GM12873 (cell line): Measurements from ENCODE around the gene ZNF862.

ENCODE experiments used
- CTCF ChIP-seq: IDR thresholded peaks from 2 replicates; pipeline ENCODE4 v1.5.1; 2012; ENCODE audit warnings: low read depth, mild to moderate bottlenecking, moderate library complexity, low read length, control low read depth; ENCODE audit not compliant: insufficient read depth; ENCODE audit errors: missing control alignments

The ZNF862 gene

DNA sequence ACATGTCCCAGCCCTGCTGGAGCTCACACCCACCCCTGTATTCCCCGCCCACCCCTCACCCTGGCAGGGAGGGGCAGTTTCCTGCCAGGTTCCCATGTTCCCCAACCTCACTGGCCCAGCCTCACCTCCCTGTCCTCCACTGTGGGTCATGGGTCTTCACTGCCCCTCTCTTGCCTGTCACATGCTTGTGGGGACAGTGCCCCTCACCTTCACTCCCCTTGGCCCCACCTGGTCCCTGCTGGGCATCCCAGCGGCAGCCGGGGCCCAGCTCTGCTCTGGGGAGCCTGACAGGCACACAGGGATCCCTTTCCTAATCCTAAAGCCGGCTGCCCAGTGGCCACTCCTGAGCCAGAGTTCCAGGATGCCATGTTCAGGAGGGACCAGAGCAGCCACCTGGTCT, 21.4 kb upstream of the ZNF862 start:
- no peak for TF ChIP-seq CTCF

DNA sequence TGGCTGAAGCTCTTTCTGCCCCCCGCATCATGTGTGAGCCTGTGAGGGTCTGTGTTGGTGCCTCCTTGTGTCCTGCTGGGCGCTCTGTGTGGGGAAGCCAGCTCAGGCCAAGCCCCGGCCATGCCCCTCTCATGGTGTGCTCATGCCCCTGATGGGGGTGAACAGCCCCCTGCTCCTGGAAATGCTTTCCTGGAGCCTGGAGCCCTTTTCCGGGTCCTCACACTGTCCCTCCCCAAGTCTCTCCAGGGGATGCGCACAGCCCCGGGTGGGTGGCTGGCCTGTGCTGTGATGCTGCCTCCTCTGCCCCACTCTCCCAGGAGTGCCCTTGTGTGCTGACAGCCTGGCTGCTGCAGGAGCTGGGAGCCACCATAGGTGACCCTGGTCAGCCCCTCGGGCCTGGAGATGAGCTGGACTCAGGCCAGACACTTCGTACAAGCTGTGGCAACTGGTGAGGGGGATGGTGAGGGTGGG, 20.8 kb upstream of the ZNF862 start:
- TF ChIP-seq CTCF = no peak

DNA sequence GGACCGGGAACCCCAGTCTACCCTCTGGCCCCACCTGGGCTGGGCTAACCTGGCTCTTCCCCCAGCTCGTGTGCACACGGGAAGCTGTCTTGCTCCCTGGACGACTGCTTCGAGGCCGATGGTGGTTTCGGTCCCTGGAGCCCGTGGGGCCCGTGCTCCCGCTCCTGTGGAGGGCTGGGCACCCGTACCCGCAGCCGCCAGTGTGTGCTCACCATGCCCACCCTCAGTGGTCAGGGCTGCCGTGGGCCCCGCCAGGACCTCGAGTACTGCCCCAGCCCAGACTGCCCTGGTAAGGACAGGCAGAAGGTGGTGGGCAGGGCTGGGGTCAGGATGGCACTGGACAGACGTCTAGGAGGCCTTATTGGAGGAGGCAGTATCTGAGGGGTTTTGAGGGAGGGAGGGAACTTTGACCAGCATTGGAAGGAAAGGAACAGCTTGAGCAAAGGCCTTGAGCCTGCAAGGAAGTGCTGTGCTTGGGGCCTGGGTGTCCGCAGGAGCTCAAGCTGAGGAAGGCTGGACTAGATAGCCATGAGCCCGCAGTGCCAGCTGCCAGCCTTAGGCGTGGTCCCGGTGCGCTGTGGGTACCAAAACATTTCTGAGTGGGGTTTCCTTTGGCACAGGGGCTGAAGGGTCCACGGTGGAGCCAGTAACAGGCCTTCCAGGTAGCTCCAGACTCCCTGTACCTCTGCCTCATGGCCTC, 20.2 kb upstream of the ZNF862 start:
- TF ChIP-seq CTCF = no peak

- no peak for TF ChIP-seq CTCF
Measured at GRCh38 chr7:149818536-149818840, 19.7 kb upstream of the ZNF862 start.

- no peak for TF ChIP-seq CTCF
Measured at GRCh38 chr7:149819141-149819960, 18.8 kb upstream of the ZNF862 start.

- no peak for TF ChIP-seq CTCF
Measured at GRCh38 chr7:149819961-149820340, 18.2 kb upstream of the ZNF862 start.

GRCh38 chr7:149820622-149821190, 17.5 kb upstream of the ZNF862 start:
- no peak for TF ChIP-seq CTCF
